IPS-18c (cell line): ENCODE results near the gene PAPPA.

Experiments used
- H3K4me3 ChIP-seq: 2 replicates; pipeline ENCODE4 v1.7.0; 2013; ENCODE audit warnings: low read depth, mild to moderate bottlenecking, low read length, moderate library complexity; ENCODE audit not compliant: insufficient read depth
- H3K9me3 ChIP-seq: one replicate; pipeline ENCODE4 v1.6.1; 2013; ENCODE audit warnings: mild to moderate bottlenecking, low read length, moderate library complexity; ENCODE audit not compliant: control insufficient read depth, insufficient read depth

PAPPA gene

DNA sequence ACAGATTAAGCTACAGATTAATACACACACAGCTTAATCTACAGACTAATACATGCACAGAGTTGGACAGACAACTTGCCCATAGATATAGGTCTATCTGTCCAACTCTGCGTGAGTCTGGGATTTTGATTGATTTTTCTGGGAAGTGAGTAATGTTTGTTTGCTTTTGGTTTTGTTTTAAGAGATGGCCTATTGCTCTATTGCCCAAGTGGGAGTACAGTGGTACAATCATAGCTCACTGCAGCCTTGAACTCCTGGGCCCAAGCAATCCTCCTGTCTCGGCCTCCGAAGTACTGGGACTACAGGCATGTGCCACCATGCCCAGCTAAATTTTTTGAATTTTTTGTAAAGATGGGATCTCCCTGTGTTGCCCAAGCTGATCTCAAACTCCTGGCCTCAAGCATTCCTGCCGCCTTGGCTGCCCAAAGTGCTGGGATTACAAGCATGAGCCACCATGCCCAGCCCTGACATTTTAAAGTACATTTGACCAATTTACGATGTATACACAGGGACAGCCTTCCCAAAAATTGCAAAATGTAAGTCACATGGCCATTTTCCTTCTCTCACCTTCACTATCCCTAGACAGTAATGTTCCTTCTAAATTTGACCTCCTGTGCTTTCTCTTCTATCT is 50.8 kb downstream of the PAPPA start:
- Histone ChIP-seq H3K4me3 (no peak overlapping the region), H3K9me3 (no peaks in the 10 kb centered on the region)

DNA sequence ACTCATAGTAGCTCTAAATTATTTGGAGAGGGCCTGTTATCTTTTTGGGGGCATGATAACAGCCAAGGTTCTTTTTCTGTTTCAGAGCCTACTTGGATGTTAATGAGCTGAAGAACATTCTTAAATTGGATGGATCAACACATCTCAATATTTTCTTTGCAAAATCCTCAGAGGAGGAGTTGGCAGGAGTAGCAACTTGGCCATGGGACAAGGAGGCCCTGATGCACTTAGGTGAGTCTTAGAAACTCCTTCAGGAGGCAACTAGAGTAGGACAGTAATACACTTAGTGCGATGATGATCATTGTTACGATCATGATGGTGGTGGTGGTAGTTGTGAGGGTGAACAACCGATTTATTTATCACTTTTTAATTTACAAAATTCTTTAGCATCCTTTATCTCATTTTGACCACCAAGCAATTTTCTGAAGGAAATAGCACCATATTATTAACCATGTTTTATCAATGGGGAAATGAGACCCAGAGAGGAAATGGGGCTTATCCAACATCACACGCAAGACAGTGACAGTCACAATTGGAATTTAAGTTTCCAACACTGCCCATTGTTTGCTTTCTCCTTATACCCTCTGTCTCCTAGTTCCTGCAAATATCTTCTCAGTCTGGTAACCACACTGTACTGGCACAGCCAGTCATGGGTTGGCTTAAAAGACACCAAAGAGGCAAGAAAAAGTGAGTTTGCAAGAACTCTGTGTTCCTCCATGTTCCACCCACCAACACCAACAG is 54.0 kb downstream of the PAPPA start:
- no peaks in the 10 kb centered on the region for H3K9me3 ChIP-seq
- no peak overlapping the region for H3K4me3 ChIP-seq

DNA sequence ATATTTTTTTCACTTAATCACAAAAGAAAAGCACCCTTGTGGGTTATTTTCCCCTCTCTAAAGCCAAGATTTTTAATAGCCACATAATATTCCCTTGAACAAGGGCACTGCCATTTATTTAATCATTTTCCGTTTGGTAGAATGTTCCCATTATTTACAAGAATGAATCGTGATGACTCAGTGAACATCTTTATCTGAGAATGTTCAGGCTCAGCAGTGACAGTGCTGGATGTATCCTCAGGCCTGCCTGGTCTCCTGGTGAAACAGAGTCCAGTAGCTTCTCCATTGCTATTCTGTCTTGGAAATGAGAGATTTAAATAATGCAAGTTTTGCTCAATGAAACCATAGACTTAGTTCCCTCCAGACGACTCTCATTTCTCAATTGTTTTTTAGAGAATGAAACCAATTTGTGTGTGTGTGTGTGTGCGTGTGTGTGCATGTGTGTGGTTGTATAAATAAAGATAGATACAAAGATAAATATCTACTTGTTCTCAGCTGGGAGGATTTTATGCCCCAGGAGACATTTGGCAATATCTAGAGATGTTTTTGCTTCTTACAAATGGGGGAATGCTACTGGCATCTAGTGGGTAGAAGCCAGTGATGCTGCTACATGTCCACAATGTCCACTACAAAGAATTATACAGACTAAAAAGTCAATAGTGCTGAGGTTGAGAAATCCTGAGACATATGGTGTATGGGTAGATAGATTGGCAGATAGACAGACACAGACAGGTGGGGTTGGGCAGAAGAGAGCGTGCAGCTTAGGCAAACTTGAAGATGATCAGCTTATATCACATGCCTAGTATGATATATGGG is 55.0 kb downstream of the PAPPA start:
- Histone ChIP-seq H3K4me3 (no peak overlapping the region), H3K9me3 (no peaks in the 10 kb centered on the region)

DNA sequence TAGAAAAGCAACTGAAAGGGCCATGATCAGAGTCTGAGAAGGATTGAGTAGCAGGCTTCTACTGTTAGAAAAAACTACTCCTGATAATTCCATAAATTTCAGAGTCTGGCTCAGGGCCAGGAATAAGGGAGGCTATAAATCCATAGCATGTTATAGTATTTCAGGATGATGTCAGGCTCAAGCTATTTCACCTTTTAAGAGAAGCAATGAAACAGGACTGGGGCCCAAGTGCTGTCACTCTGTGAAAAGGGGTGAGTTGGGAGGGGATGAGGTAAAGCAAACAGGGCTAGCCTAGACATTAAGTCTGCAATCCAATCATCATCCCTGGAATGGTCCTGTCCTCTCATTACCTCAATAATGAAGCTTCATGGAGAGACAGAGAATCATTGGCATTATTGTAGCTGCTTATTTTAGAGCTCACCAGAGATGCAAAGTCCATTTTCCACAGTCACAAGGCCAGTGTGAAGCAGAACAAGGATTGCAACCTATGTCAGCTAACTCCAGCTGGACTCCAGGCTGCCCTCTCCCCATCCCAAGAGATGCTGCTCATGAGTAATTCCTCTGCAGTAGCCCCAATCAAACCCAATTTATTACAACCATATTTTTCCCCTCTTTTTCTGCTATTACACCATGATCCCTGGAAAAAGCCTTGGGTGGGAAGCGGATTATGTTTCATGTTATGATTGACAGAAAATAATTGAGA is 56.0 kb downstream of the PAPPA start:
- H3K4me3 ChIP-seq, result no peak overlapping the region
- H3K9me3 ChIP-seq, result no peaks in the 10 kb centered on the region

DNA sequence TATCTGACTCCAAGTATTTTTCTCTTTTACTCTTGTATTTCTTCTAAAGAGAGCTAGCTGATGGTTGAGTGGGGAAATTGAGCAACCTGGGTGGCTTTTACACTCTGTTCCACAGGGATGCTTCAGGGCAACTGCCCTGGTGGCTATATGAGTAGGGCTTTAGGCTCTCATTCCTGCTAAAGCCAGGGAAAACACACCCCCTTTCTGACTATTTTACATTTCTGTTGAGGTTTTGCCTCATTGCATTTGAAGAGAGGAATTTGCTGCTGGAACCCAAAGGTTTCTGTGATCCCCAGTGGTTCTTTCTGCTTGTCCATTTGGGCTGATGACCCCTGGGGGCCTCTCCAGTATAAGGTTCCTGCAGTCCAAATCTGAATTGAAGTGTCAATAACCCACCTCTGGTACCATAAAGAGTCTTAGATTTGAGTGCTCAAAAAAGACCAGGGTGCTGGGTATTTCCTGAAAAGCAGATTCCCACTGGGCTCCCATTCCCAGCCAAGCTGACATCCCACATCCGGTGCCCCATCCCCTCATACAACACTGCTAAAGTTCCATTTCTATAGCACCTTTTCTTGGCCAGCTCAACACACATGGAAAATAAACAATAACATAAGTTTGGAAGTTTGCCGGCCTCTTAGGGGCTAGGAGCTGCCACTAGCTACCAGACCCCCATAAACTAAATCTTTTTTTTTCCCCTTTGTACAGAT is 59.5 kb downstream of the PAPPA start:
- H3K9me3 ChIP-seq, result no peaks in the 10 kb centered on the region
- no peak overlapping the region for H3K4me3 ChIP-seq

DNA sequence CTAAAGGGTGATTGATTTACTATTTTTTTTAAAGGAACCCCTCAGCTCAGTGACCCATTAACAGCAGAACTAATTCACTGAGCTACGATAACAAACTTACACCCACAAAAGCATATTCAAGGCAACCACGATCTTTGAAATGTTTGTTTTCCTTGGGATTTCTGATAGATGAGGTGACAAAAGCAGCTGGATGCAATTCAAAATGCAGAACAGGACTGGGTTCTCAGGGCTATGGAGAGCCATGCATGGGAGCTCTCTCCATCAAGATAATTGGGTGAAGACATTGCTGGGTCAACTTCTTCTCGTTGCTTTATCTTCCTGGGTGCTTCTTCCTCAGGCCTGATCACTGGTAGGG is 60.1 kb downstream of the PAPPA start:
- H3K4me3 ChIP-seq, result no peak overlapping the region
- H3K9me3 ChIP-seq, result no peaks in the 10 kb centered on the region

DNA sequence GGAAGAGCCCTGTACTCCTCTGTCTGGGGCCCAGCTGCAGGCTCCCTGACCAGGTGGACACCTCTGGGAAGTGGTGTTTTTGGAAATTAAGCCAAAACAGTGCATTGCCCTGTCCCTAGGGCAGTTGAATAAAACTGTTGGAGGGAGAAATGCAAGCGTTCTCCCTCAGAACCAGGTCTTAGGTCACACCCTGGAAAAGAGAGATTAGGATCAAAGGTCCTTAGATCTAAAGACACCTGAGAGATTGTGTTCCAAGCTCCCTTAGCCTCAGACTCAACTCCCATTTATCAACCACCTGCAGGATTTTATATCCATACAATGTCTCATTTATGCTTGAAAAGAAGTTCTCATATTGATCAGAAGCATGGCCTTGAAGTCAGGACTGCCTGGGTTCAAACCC is 64.8 kb downstream of the PAPPA start:
- Histone ChIP-seq H3K9me3 (no peaks in the 10 kb centered on the region), H3K4me3 (no peak overlapping the region)

DNA sequence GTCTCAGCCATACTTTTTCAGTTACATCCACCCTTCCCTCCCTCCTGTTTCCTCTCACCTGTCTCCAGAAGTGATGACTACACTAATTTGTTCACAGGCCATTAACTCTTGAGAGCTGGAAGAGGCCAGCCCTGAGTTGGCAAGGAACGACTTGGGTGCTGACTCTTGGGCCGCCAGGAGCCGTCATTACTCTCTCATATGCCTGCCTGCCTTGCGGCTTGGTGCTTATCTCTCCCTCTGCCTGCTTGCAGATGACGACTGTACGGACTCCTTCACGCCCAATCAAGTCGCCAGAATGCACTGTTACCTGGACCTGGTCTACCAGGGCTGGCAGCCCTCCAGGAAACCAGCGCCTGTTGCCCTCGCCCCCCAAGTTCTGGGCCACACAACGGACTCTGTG is 66.1 kb downstream of the PAPPA start:
- no peaks in the 10 kb centered on the region for H3K9me3 ChIP-seq
- no peak overlapping the region for H3K4me3 ChIP-seq

DNA sequence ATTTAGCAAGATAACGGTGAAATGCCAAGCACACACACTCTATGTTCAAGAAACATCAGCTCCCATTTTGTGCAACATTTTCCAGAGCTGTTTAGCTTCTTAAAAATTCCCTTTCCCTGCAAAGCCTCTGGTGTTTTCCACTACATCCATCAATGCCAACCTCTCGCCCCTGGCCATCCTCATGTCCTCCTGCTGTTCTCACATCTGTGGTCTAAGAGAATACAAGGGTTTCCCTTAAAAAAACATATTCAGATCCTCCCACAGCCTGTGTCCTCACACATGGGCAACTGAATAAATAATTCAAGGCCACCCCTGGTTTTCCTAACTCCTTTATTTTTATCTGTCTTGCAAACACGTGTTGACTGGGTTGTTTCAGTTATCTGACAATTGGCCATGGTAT is 70.3 kb downstream of the PAPPA start:
- Histone ChIP-seq H3K9me3 (no peaks in the 10 kb centered on the region), H3K4me3 (no peak overlapping the region)

DNA sequence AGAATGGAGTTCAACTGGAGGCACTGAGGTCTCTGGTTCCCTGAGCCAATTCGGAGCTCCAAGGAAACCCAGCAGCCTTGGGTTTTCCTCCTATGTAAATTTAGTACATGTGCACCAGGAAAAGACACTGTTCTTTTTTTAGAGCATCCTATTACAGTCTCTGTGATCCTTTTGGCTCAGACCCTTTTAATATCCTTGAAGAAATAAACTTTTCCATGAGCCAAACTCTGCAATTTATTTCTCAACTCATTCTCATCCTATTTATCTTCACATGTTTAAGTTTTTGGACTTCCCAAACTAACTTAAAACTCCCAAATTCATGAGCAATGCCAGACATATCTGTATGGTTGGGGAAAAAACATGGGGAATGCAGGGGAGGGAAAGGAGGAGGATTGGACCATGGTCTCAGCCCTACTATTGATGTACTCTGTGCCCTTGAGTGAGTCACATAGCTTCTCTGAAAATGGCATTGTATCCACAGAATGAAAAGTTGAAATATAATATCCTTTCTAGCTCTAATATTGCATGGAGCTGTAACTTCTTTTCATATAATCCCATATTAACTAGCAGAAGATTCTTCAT is 76.6 kb downstream of the PAPPA start:
- Histone ChIP-seq H3K9me3 (no peaks in the 10 kb centered on the region), H3K4me3 (no peak overlapping the region)

DNA sequence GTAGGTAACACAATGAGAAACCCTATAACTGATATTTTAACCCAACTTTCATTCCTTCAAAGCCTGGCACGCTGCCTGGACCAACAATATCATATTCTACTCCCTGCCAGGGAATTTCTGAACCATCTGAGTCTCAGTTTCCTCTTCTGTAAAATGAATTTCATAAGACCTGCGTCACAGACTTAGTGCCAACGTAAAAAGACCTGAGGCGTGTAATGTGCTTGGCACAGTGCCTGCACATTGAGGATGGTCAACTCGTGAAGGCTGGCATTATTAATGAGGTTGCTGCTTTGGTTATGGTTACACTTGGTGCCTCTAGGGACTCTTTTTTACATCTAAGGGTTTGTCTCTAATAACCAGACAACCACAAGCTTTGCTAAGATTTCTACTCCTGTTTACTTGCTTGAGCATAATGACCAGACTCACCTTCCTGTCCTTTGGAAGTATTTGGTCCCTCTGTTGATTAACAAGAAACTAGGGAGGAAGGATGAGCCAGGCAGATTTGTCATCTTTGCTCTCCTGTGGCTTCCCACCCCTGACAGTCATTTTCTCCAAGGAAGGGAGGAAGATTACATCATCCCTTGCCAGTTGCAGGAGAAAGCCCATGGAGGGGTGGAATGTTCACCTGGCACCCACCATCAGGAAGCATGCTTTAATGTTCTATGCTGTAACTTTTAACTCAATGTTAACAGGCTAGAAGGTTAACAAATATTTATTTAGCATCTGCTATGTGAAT is 79.0 kb downstream of the PAPPA start:
- Histone ChIP-seq H3K4me3 (no peak overlapping the region), H3K9me3 (no peaks in the 10 kb centered on the region)

DNA sequence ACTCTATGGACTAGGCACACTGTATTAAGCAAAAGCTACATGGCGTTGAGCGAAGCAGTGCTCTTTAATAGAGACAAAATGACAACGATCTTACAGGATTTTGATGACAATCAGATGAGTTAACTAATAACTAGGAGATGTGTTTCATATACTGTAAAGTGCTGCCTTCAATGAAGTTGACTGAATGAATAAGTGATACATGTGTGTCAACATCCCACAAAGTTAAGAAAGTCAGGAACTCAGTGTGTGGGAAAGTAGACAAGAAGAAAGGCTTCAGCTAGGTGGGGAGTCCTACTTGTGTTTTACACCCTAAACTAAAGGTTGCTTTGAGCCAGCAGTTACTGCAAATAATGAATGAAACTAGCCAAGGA is 79.6 kb downstream of the PAPPA start:
- Histone ChIP-seq H3K4me3 (no peak overlapping the region), H3K9me3 (no peaks in the 10 kb centered on the region)

DNA sequence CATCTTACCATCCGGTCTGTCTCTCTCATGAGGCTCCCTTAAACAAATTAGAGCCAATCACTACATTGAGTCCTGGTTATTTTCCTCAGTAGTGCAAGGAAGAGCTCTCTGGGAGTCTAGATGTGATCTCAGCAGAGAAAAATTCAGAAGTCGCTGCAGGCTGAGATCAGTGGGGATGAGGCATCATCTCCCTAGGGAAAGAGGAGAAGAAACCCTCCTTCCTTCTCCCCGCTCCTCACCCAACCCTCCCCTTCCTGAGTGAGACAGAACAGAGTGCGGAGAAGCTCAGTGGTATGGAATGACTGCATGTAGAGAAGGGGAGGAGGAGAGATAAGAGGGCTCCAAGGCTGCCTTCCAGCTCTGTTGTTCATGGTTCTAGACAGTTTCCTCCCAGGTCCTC is 80.5 kb downstream of the PAPPA start:
- Histone ChIP-seq H3K4me3 (no peak overlapping the region), H3K9me3 (no peaks in the 10 kb centered on the region)

DNA sequence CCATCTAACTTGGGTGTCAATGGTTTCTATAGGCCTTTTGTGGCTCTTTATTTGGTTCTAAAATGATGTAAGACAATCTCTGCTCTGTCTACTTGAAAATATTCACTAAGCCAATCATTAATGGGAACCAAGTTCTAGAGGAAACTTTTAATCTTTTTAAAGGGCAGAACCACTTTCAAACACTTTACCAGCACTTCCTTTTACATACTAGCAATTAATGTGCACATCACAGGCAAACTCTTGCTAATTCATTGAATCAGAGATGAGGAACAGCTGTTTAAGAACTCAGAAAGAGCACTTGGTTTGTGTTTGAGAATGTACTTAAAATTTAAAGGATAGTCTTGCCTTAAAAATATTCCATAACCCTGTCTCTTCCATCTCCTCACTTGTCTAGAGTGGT is 83.4 kb downstream of the PAPPA start:
- H3K4me3 ChIP-seq, result no peak overlapping the region

DNA sequence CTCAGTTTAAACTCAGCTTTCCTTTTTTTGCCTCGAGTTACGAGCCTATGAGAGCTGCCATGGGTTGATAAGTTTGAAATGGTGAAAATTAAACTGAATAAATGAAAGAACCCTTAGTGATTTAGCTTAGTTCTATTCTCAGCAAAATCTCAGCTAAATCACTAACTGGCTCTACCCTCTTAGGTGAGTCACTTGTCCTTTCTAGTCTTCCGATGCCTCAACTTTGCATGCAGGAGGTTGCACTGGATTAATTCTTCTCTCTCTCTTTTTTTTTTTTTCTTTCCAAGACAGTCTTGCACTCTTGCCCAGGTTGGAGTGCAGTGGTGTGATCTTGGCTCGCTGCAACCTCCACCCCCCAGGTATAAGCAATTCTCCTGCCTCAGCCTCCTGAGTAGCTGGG is 83.9 kb downstream of the PAPPA start:
- Histone ChIP-seq H3K4me3 (no peak overlapping the region), H3K9me3 (no peaks in the 10 kb centered on the region)

More for the DNA sequence above, 83.4 kb downstream of the PAPPA start:
- no peaks in the 10 kb centered on the region for H3K9me3 ChIP-seq

DNA sequence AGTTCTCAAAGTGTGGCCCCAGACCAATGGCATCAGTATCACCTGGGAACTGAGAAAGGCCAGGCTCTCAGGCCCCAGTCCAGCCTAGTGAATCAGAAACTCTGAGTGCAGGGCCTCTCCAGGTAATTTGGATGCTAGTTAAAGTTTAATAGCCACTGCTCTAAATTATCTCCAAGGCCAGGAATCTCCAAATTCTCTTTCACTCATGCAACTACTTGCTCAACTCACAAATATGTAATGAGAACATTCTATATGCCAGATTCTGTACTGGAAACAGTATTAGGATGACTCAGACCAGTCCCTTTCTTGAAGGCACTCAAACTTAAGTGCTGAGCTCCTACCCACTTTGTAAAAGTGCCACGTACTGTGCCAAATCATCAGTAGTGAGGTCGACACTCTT is 84.6 kb downstream of the PAPPA start:
- Histone ChIP-seq H3K4me3 (no peak overlapping the region), H3K9me3 (no peaks in the 10 kb centered on the region)
